ENCODE results near the gene PSMD4.
"Not testable (repeated sequence)": the region's sequence is repeated elsewhere in the genome, so short reads cannot be mapped to it uniquely, and the experiment has no call there.

Gene PSMD4

GRCh38 chr1:151266821-151267220, 12.3 kb downstream of the PSMD4 start:
- TF ChIP-seq, protein P1, sequence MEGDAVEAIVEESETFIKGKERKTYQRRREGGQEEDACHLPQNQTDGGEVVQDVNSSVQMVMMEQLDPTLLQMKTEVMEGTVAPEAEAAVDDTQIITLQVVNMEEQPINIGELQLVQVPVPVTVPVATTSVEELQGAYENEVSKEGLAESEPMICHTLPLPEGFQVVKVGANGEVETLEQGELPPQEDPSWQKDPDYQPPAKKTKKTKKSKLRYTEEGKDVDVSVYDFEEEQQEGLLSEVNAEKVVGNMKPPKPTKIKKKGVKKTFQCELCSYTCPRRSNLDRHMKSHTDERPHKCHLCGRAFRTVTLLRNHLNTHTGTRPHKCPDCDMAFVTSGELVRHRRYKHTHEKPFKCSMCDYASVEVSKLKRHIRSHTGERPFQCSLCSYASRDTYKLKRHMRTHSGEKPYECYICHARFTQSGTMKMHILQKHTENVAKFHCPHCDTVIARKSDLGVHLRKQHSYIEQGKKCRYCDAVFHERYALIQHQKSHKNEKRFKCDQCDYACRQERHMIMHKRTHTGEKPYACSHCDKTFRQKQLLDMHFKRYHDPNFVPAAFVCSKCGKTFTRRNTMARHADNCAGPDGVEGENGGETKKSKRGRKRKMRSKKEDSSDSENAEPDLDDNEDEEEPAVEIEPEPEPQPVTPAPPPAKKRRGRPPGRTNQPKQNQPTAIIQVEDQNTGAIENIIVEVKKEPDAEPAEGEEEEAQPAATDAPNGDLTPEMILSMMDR (IDR thresholded peaks at IDR 0.05; ENCODE audit: low read depth, low read length, missing control alignments), result no peak
- in situ Hi-C loops (cut with HindIII; ENCODE audit: low sequenced_read_pairs), result no loop called here
- DNase-seq (ENCODE audit: low read depth), result no peak
- no peak overlapping the region for H3K4me3 ChIP-seq (ENCODE audit: low read depth, low read length)

DNA sequence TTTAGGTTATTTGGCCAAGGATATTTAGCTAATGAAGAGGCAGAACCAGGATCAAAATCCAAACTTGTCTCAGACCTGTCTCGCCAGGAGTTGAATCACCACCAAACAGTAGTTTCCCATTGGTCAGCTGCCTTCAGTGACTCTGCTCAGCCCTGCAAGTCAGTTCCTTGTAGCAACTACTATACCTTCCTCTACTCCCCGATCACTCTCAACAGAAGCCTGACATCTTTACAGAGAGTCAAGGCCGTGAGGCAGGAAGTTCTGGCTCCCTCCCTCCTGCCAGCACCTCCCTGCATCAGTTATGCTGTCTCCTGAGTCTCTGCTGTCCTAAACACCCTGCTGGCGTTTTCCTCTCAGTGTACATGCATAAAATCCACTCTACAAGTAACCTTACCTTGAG, 13.2 kb downstream of the PSMD4 start:
- TF ChIP-seq, protein P1 (IDR thresholded peaks at IDR 0.05; ENCODE audit: low read depth, low read length, missing control alignments), result no peak
- no peak overlapping the region for H3K4me3 ChIP-seq (ENCODE audit: low read depth, low read length)
- in situ Hi-C loops (cut with HindIII; ENCODE audit: low sequenced_read_pairs), result no loop called here
- no peak for DNase-seq (ENCODE audit: low read depth)

GRCh38 chr1:151273924-151274466, 19.5 kb downstream of the PSMD4 start:
- in situ Hi-C loops (cut with HindIII; ENCODE audit: low sequenced_read_pairs), result no loop called here
- TF ChIP-seq, protein P1 (IDR thresholded peaks at IDR 0.05; ENCODE audit: low read depth, low read length, missing control alignments), result no peak
- no peak overlapping the region for H3K4me3 ChIP-seq (ENCODE audit: low read depth, low read length)

GRCh38 chr1:151275341-151275740, 20.8 kb downstream of the PSMD4 start:
- DNase-seq (ENCODE audit: low read depth); H3K4me3 ChIP-seq (ENCODE audit: low read depth, low read length); in situ Hi-C loops (cut with HindIII; ENCODE audit: low sequenced_read_pairs): not testable (repeated sequence)

More at GRCh38 chr1:151273924-151274466, 19.5 kb downstream of the PSMD4 start:
- no peak for DNase-seq (ENCODE audit: low read depth)

- TF ChIP-seq, protein P1 (IDR thresholded peaks at IDR 0.05; ENCODE audit: low read depth, low read length, missing control alignments), result no peak
- H3K4me3 ChIP-seq (ENCODE audit: low read depth, low read length), result no peak overlapping the region
- in situ Hi-C loops (cut with HindIII; ENCODE audit: low sequenced_read_pairs), result no loop called here
- no peak for DNase-seq (ENCODE audit: low read depth)
These were observed 22.7 kb downstream of the PSMD4 start for GRCh38 chr1:151277249-151277648.

GRCh38 chr1:151281225-151281968, 26.9 kb downstream of the PSMD4 start:
- TF ChIP-seq, protein P1 (IDR thresholded peaks at IDR 0.05; ENCODE audit: low read depth, low read length, missing control alignments), result peak; percentile 10
- peak overlapping the region; percentile 66 for H3K4me3 ChIP-seq (ENCODE audit: low read depth, low read length)
- in situ Hi-C loops (cut with HindIII; ENCODE audit: low sequenced_read_pairs), result no loop called here
- peak; percentile 94 for DNase-seq (ENCODE audit: low read depth)

Measured in astrocyte of the cerebellum (primary cell).